Measurements from ENCODE around the gene NLRC3. TPM values are rescaled to one million over a fixed set of nuclear protein-coding genes. Genes with fewer than 3 reads are reported as not detected.

The NLRC3 gene
- total and polyA plus RNA-seq, 3 donors from 2014 or later, result 0.76 to 3.0 (median 1.9) TPM

DNA sequence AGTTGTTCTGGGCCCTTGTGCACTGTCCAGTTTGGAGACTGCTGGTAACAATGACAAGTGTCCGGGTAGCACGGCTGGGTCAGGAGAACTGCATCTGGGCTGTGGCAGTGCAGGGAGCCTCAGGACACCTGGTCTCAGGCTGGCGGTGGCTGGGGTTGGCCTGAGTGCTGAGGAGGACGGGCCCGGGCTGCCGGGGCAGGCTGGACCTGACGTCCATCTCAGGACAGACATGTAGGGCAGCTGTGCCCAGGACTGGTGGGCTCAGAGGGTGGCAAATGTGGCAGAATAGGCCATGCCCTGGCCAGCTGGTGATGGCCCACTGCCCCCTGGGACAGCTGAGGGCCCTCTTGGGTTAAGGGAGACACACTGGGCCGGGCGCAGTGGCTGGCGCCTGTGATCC, 4.2 kb upstream of the NLRC3 start:
- Histone ChIP-seq H3K36me3 (ENCODE audit: low read depth, missing control alignments) (no peaks in the 10 kb centered on the region), H3K4me3 (no peak overlapping the region), H3K27me3 (no peaks in the 10 kb centered on the region), H3K9me3 (no peaks in the 10 kb centered on the region), H3K4me1 (no peaks in the 10 kb centered on the region), H3K27ac (no peak overlapping the region)
- intact Hi-C loops (cut with DNase I; ENCODE audit: low total_unique reads), result no loop called here
- TF ChIP-seq POLR2A (IDR thresholded peaks at IDR 0.05) (no peak), CTCF (IDR thresholded peaks at IDR 0.05) (no peak)
- DNase-seq, result no peak
- WGBS, 2 donors, result 93 to 98% methylated on average over 6 to 9 of the region's 10 CpGs

- Histone ChIP-seq H3K27ac (no peak overlapping the region), H3K36me3 (ENCODE audit: low read depth, missing control alignments) (no peaks in the 10 kb centered on the region), H3K4me1 (no peaks in the 10 kb centered on the region), H3K9me3 (no peaks in the 10 kb centered on the region), H3K4me3 (no peak overlapping the region), H3K27me3 (no peaks in the 10 kb centered on the region)
- intact Hi-C loops (cut with DNase I; ENCODE audit: low total_unique reads), result no loop called here
- DNase-seq, result no peak
- TF ChIP-seq CTCF (IDR thresholded peaks at IDR 0.05), result no peak
- TF ChIP-seq POLR2A (IDR thresholded peaks at IDR 0.05), result no peak
- WGBS, 2 donors, result 59 to 69% methylated on average over 7 to 8 of the region's 8 CpGs
Observed at GRCh38 chr16:3580686-3581085, 3.5 kb upstream of the NLRC3 start.

- no peak for TF ChIP-seq CTCF (IDR thresholded peaks at IDR 0.05)
- TF ChIP-seq POLR2A (IDR thresholded peaks at IDR 0.05), result no peak
- intact Hi-C loops (cut with DNase I; ENCODE audit: low total_unique reads), result no loop called here
- Histone ChIP-seq H3K36me3 (ENCODE audit: low read depth, missing control alignments) (no peaks in the 10 kb centered on the region), H3K9me3 (no peaks in the 10 kb centered on the region), H3K27me3 (no peaks in the 10 kb centered on the region), H3K4me3 (no peak overlapping the region), H3K4me1 (no peaks in the 10 kb centered on the region), H3K27ac (no peak overlapping the region)
- DNase-seq, result no peak
- WGBS, 2 donors, result 78 to 84% methylated on average over 9 to 11 of the region's 11 CpGs
Observed at GRCh38 chr16:3580251-3580651, 3.0 kb upstream of the NLRC3 start.

DNA sequence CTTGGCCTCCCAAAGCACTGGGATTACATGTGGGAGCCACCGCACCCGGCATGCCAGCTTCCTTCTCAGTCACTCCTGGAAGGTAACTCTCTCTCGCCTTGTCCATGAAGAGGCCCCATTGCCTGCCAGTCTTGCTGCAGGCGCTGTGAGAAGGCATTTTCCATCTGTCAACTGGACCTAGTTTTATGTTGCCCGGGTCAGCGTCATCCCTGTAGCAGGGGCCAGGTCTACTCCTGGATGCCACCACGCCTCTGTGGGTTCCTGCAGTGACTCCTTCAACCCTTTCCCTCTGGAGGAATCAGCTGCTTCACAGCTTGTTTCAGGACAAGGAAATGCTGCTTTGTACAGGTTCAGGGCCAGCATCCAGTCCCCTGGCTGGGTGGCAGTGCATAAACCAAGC, 2.6 kb upstream of the NLRC3 start:
- DNase-seq, result no peak
- Histone ChIP-seq H3K27ac (no peak overlapping the region), H3K36me3 (ENCODE audit: low read depth, missing control alignments) (no peaks in the 10 kb centered on the region), H3K4me1 (no peaks in the 10 kb centered on the region), H3K27me3 (no peaks in the 10 kb centered on the region), H3K4me3 (no peak overlapping the region), H3K9me3 (no peaks in the 10 kb centered on the region)
- 95% methylated on average over 4 to 7 of the region's 7 CpGs for WGBS, 2 donors
- TF ChIP-seq CTCF (IDR thresholded peaks at IDR 0.05), result no peak
- TF ChIP-seq POLR2A (IDR thresholded peaks at IDR 0.05), result no peak
- intact Hi-C loops (cut with DNase I; ENCODE audit: low total_unique reads), result no loop called here

All from testis (tissue), 3 donors.